ENCODE measurements around the gene MSRB2. TPM values are rescaled to one million over a fixed set of nuclear protein-coding genes. Genes with fewer than 3 reads are reported as not detected.
"Not testable (repeated sequence)": the region's sequence is repeated elsewhere in the genome, so short reads cannot be mapped to it uniquely, and the experiment has no call there.

The MSRB2 gene
- total RNA-seq, 2 donors from 2014 or later: 21.3 to 39.5 TPM

DNA sequence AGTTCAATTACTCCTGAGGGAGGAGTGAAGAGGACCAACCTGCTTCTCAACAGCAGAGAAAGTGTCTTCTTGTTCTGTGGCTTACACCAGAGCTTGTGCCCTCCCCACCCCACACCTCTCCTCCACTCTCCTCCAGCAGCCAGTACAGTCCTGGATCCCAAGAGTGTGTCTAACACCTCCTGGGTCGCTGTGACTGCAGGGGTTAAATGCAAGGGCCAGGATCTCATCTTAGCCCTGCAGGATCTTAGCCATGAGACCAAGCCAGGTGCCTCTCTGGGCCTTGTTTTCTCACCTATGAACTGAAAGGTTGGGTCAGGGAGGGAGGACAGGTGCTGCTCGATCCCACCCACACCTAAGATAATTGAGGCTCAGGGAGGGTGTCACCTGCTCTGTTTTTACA lies 34.5 kb upstream of the MSRB2 start:
- Histone ChIP-seq H3K36me3 (no peaks in the 10 kb centered on the region), H3K27ac (no peak overlapping the region), H3K4me1 (ENCODE audit: control insufficient read depth in 1 of 2, low read depth in 2 of 2) (peaks cover 8 to 43% of the 10 kb centered on the region in 2 donors), H3K9me3 (no peaks in the 10 kb centered on the region), H3K27me3 (replicated peaks; ENCODE audit: insufficient read depth) (no peaks in the 10 kb centered on the region), H3K4me3 (no peak overlapping the region)
- TF ChIP-seq, protein P1, sequence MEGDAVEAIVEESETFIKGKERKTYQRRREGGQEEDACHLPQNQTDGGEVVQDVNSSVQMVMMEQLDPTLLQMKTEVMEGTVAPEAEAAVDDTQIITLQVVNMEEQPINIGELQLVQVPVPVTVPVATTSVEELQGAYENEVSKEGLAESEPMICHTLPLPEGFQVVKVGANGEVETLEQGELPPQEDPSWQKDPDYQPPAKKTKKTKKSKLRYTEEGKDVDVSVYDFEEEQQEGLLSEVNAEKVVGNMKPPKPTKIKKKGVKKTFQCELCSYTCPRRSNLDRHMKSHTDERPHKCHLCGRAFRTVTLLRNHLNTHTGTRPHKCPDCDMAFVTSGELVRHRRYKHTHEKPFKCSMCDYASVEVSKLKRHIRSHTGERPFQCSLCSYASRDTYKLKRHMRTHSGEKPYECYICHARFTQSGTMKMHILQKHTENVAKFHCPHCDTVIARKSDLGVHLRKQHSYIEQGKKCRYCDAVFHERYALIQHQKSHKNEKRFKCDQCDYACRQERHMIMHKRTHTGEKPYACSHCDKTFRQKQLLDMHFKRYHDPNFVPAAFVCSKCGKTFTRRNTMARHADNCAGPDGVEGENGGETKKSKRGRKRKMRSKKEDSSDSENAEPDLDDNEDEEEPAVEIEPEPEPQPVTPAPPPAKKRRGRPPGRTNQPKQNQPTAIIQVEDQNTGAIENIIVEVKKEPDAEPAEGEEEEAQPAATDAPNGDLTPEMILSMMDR (IDR thresholded peaks at IDR 0.05): no peak
- no peak for ATAC-seq (ENCODE audit: insufficient number of reproducible peaks, low FRiP score, low read depth)
- no peak for DNase-seq (ENCODE audit: low spot score)

DNA sequence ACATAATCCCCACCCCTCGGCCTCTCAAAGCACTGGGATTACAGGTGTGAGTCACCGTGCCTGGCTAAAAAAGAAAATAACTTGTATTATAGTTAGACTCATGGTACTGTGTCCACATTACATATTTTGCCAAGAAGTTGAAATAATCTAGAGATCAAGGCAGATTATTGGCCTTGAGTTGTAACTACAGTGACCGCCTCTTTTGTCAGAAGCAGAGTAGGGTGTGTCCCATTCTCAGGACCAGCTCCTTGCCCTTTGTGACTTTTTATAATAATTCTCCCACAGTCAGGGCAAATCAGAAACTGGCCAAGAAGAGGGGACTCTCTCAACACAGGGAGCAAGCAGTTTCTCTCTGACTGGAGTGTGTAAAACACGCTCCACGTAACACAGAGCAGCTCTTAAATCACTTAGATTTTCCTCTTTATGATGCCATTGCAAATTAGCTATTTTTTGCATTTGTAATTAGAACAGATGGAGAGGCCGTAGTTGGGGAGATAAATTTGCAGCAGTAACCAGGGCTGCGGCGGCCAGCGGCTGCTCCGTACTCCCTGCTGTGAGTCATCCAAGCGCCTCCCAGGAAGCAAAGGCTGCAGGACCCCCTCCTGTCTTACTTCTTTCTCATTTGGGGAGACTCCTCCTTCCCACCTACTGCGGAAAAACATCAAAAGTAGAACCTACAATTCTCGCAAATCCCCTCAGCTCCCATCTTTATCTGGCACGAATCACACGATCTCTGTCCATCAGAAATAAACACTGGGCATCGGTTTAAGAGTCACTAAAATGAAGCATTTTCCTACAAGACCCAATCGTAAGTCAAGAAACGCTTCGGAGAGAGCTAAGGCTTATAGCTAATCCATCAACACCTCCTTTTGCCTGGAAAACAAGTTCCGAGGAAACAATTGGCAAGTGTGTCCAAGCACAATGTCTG lies 32.1 kb upstream of the MSRB2 start:
- DNase-seq (ENCODE audit: low spot score): no peak

DNA sequence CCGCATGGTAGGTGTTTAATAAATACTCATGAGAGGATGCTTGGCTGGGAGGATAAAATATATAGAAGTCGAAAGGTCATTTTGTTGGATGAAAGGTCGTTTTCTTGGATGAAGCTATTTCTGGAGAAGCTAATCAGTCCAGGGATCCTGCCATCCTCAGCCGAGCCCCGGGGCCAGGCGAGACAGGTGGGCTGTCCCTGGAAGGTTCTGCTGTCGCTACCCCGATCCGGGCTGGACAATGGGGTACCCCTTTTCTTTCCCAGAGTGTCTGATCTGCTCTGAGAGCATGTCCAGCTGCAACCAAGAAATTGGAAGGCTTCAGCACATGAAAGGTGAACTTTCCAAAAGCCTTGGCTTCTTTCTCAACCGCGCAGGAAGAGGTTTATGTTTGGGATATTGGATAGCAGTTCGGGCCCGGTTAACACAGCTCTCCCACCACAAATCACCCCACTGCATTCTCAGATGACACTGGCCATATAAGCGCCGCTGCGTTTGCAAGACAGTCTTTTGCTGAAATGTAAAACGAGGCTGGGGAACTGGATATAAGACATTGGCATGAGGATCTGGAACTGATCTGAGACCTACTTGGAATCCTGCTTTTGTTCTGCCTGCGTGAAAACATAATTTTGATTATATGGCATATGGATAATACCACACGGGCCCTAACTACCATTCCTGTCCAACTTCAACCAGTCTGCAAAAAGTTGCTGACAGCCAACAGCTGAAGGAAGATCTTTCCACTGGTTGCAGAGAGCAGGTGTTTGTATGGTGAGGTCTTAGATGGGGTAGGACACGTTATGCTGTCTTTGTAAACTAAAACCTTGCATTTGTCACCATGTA lies 31.2 kb upstream of the MSRB2 start:
- Histone ChIP-seq H3K27me3 (replicated peaks; ENCODE audit: insufficient read depth) (no peaks in the 10 kb centered on the region), H3K36me3 (no peaks in the 10 kb centered on the region), H3K4me1 (ENCODE audit: control insufficient read depth in 1 of 2, low read depth in 2 of 2) (peaks cover 5 to 35% of the 10 kb centered on the region in 2 donors), H3K9me3 (no peaks in the 10 kb centered on the region), H3K4me3 (no peak overlapping the region), H3K27ac (peak overlapping the region; percentile 79)
- TF ChIP-seq, protein P1 (IDR thresholded peaks at IDR 0.05): no peak
- ATAC-seq (ENCODE audit: insufficient number of reproducible peaks, low FRiP score, low read depth) (no peak), DNase-seq (ENCODE audit: low spot score) (no peak)

More for the DNA sequence above, 32.1 kb upstream of the MSRB2 start:
- no peak overlapping the region for H3K4me3 ChIP-seq
- no peaks in the 10 kb centered on the region for H3K27me3 ChIP-seq (replicated peaks; ENCODE audit: insufficient read depth)
- H3K9me3 ChIP-seq: no peaks in the 10 kb centered on the region
- no peaks in the 10 kb centered on the region for H3K36me3 ChIP-seq
- H3K27ac ChIP-seq: peak overlapping the region in 1 of 2 donors; percentile 30
- peaks cover 6 to 35% of the 10 kb centered on the region in 2 donors for H3K4me1 ChIP-seq (ENCODE audit: control insufficient read depth in 1 of 2, low read depth in 2 of 2)
- no peak for ATAC-seq (ENCODE audit: insufficient number of reproducible peaks, low FRiP score, low read depth)
- TF ChIP-seq, protein P1 (IDR thresholded peaks at IDR 0.05): no peak

DNA sequence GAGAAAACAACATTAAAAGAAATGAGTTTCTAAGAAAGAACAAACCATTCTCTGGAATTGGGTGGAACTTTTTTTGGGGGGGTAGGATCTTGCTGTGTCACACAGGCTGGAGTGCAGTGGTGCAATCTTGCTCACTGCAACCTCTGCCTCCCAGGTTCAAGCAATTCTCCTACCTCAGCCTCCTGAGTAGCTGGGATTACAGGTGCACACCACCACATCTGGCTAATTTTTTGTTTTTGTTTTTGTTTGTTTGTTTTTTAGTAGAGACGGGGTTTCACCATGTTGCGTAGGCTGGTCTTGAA lies 30.6 kb upstream of the MSRB2 start:
- DNase-seq (ENCODE audit: low spot score); H3K36me3 ChIP-seq; H3K4me3 ChIP-seq; ATAC-seq (ENCODE audit: insufficient number of reproducible peaks, low FRiP score, low read depth); H3K9me3 ChIP-seq; H3K27me3 ChIP-seq (replicated peaks; ENCODE audit: insufficient read depth): not testable (repeated sequence)
- H3K27ac ChIP-seq: peak overlapping the region; percentile 79
- H3K4me1 ChIP-seq (ENCODE audit: control insufficient read depth in 1 of 2, low read depth in 2 of 2): peaks cover 5 to 35% of the 10 kb centered on the region in 2 donors

DNA sequence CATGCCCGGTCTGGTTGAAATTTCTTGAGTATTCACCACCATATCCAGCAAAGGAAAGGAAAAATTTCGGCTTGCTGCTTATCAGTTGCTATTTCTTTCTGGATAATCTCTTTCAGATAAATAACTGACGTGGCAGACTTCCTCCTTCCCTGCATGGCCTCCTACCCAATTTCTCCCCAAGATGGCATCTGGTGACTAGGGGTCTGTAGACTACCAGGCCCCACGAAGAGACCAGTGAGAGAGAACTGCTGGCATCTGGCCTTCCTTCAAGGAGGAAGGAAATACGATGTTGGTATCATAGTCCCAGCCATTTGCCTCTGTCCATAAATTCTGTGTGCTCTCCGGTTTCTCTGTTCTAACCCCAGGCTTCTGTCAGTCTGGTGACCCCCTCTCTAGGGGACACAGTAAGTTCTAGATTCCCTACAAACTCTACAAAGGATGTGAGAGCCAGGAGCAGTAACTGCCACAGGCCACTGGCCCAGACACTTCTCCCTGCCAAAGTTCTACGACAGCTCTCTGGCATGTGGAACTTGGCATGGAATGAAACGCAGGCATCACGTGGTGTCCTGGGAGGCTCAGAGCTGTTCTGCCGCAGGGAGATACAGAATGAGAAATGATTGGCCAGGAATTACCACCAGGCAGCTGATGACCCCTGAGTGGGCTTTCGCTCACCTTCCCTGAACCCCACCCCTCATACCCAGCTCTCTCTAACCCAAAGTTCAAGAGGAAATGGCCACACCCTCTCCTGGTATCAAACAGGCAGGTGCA lies 30.0 kb upstream of the MSRB2 start:
- Histone ChIP-seq H3K27ac (peak overlapping the region; percentile 79), H3K4me1 (ENCODE audit: control insufficient read depth in 1 of 2, low read depth in 2 of 2) (peaks cover 5 to 35% of the 10 kb centered on the region in 2 donors), H3K9me3 (no peaks in the 10 kb centered on the region), H3K27me3 (replicated peaks; ENCODE audit: insufficient read depth) (no peaks in the 10 kb centered on the region), H3K4me3 (peak overlapping the region; percentile 47), H3K36me3 (no peaks in the 10 kb centered on the region)
- ATAC-seq (ENCODE audit: insufficient number of reproducible peaks, low FRiP score, low read depth) (peak; percentile 96), DNase-seq (ENCODE audit: low spot score) (peak; percentile 57)
- TF ChIP-seq, protein P1 (IDR thresholded peaks at IDR 0.05): peak; percentile 17

Data from thoracic aorta (tissue), 2 donors.